ENCODE measurements around the gene ALG12.

The ALG12 gene

GRCh38 chr22:49869845-49870712 lies 48.2 kb downstream of the ALG12 start:
- no peak for DNase-seq (ENCODE audit: low read depth)
- TF ChIP-seq CTCF (IDR thresholded peaks at IDR 0.05; ENCODE audit: insufficient read depth, low read depth, low read length, missing control alignments): no peak
- no peak overlapping the region for H3K4me3 ChIP-seq (ENCODE audit: low read depth, low read length)

GRCh38 chr22:49869086-49869830 lies 49.0 kb downstream of the ALG12 start:
- no peak for TF ChIP-seq CTCF (IDR thresholded peaks at IDR 0.05; ENCODE audit: insufficient read depth, low read depth, low read length, missing control alignments)
- DNase-seq (ENCODE audit: low read depth): no peak
- no peak overlapping the region for H3K4me3 ChIP-seq (ENCODE audit: low read depth, low read length)

- TF ChIP-seq CTCF (IDR thresholded peaks at IDR 0.05; ENCODE audit: insufficient read depth, low read depth, low read length, missing control alignments): no peak
- no peak overlapping the region for H3K4me3 ChIP-seq (ENCODE audit: low read depth, low read length)
These were observed 50.7 kb downstream of the ALG12 start for GRCh38 chr22:49867303-49868265.

GRCh38 chr22:49866646-49867045 lies 51.6 kb downstream of the ALG12 start:
- H3K4me3 ChIP-seq (ENCODE audit: low read depth, low read length): no peak overlapping the region
- no peak for DNase-seq (ENCODE audit: low read depth)
- no peak for TF ChIP-seq CTCF (IDR thresholded peaks at IDR 0.05; ENCODE audit: insufficient read depth, low read depth, low read length, missing control alignments)

More at GRCh38 chr22:49867303-49868265, 50.7 kb downstream of the ALG12 start:
- DNase-seq (ENCODE audit: low read depth): no peak

- H3K4me3 ChIP-seq (ENCODE audit: low read depth, low read length): no peak overlapping the region
- DNase-seq (ENCODE audit: low read depth): no peak
- no peak for TF ChIP-seq CTCF (IDR thresholded peaks at IDR 0.05; ENCODE audit: insufficient read depth, low read depth, low read length, missing control alignments)
These were observed 52.1 kb downstream of the ALG12 start for GRCh38 chr22:49866134-49866533.

GRCh38 chr22:49865156-49865555 lies 53.1 kb downstream of the ALG12 start:
- no peak overlapping the region for H3K4me3 ChIP-seq (ENCODE audit: low read depth, low read length)
- TF ChIP-seq CTCF (IDR thresholded peaks at IDR 0.05; ENCODE audit: insufficient read depth, low read depth, low read length, missing control alignments): no peak
- no peak for DNase-seq (ENCODE audit: low read depth)
